ENCODE measurements around the gene COL6A1.
"Not testable (repeated sequence)": the region's sequence is repeated elsewhere in the genome, so short reads cannot be mapped to it uniquely, and the experiment has no call there.

The COL6A1 gene

DNA sequence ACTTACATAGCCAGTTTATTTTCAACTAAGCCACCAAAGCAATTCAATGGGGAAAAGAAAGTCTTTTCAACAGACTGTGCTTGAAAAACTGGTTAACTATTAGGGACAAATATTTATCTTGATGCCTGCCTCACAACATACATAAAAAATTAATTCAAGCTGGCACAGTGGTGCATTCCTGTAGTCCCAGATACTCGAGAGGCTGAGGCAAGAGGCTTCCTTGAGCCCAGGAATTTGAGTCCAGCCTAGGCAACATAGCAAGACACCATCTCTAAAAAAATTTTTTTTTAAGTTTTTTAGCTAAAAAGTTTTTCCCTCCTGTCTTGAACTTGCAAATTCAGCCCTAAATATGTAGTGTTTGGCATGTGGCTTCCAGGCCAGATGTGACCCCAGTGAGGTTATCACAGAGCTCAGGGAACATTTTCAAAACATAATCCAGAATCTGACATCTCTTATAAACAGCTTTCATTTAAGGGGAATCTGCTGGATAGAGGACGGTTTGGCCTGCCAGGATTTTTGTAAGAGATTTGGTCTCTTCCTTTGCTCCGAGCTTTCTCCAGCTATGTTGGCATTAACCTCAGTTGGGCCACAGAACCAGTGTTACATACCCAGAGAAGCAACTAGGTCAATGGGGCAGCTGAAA is 46.4 kb downstream of the COL6A1 start:
- DNase-seq (ENCODE audit: low read depth, low spot score): no peak

GRCh38 chr21:46028573-46029091 is 47.1 kb downstream of the COL6A1 start:
- no peak for DNase-seq (ENCODE audit: low read depth, low spot score)

DNA sequence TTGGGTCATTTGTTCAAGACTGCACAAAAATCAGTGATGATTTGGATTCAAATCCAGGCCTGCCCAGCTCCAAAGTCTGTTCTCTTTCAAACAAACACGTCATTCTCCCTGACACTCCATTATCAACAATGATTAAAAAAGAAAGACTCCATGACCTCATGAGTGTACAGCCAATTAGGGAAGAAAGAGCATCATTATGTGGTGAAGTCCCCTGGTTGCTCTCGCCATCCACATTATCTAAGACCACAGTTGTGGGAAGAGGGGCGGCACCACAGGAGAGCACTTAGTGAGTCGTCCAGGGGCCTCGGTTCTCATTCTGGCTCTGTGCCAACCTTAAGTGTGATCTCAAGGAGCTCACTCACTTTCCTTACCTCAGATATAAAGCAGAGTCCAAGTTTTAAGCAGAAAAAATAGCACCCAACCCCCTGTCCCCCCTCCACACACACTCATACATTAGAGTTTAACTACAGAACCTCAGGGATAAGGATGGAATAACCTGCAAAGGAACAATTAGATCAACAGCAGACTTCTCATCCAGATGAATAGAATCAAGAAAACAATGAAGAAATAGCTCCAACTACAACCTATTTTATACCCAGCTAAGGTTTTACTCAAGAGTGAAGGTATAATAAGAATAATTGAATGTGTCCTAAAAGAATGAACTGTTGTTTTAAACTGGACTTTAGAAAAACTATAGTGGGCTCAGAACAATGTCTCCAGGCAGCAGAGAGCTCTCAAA is 47.8 kb downstream of the COL6A1 start:
- no peak for DNase-seq (ENCODE audit: low read depth, low spot score)

DNA sequence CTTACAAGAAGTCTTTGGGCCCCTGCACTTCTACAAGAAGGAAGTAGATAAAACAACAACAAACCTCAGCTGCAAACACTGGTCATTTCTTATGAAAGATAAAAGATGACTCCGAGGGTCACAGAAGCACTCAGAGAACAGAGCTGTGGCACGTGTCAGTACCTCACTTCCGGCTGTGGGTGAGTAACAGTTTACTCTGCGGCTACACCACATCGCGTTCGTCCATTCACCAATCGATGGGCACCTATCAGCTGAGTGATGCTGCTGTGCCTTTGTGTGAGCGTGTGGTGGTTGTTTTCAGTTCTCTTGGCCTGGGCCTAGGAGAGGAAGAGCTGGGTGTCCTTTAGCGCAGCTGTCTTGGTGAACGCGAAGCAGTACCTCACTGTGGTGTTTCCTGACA is 49.9 kb downstream of the COL6A1 start:
- DNase-seq (ENCODE audit: low read depth, low spot score): no peak

GRCh38 chr21:46032100-46032499 is 50.5 kb downstream of the COL6A1 start:
- DNase-seq (ENCODE audit: low read depth, low spot score): no peak

- no peak for DNase-seq (ENCODE audit: low read depth, low spot score)
These were observed 52.1 kb downstream of the COL6A1 start for GRCh38 chr21:46033410-46034400.

GRCh38 chr21:46035809-46036695 is 54.5 kb downstream of the COL6A1 start:
- no peak for DNase-seq (ENCODE audit: low read depth, low spot score)

GRCh38 chr21:46036696-46037330 is 55.2 kb downstream of the COL6A1 start:
- DNase-seq (ENCODE audit: low read depth, low spot score): no peak

DNA sequence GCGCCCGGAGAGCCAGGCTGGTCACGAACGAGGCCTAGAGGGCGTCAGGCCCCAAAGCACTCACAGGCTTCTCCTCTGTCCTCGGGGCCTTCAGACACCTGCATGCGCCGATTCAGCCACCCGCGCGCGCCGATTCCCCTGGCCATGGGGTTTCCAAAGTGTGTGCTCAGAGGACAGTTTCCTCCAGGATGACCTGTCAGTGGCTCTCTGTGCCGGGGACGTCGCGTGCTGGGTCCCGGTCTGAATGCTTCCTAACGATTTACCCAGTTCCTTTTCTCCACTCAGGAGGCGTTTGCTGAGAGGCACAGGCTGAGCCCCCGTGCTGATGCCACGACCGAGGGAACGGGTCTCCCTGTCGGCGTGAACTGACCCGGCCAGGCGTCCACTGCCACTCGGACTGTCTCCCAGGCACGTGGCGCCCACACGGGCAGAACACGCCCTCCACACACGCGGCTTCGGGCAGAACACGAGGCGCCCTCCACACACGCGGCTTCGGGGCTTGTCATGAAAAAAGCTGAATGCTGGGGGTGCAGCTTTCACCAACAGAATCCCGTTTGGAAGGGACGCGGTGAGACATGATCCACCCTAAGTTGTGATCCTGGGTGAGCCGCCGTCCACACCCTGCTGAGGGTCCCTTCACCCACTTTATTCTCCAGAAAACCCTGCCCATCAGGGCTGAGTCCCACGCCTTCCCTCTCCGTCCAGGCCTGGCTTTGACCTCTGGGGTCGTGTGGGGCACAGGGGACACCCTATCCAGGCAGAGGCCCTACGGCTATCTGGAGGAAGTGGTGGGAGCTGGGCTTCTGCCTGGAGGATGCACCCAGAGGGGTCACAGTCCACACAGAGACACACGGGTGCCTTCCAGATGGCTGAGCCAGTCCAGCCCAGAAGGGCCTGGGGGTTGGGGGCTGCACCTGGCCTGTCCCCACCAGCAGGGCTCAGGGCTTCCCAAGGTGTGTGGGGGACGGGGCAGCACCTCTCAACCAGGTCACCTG is 56.1 kb downstream of the COL6A1 start:
- no peak for DNase-seq (ENCODE audit: low read depth, low spot score)

DNA sequence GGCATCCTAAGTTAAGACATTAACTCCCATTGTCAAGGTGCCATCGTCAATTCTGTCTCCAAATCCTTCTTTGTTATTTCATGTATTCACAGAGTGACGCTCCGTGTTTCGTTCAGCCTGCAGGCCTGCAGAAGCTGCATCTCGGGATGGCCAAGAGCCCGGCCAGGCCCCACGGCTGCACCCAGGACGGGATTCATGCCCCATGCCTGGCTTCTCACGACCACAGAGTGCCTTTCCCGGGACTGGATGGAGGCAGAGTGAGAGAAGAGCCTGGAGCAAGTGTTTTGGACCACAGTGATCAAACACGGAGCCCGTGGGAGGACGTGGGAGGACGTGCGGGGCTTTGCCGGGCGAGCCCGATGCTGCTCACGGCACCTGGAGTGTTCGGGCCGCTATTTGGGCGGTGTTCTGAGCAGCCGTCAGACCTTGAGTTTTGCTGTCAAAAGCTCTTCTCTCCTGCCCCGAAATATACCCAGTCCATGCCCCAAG is 56.8 kb downstream of the COL6A1 start:
- no peak for DNase-seq (ENCODE audit: low read depth, low spot score)

DNA sequence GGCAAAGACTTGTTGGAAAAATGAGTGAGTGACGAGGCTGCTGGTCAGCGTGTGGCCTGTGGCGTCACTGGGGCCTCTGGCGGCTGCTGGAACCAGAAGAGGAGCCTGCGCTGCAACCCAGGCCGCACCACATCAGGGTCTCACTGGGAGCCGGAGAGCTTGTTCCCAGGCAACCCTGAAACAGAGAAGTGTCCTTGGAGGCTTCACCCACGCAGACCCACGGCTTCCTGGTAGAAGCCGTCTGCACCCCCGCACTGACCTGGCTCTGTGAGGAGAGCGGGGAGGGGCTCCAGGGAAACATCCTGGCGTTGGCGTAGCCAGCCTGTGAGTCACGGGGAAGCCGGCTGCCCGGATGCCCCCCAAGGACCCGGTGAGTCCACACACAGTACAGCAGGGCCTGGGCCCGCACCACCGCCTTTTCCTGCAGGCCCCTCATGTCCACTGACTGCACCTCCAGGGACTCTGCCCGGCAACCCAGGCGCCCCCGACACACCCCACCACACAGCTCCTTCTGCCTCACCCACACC is 57.4 kb downstream of the COL6A1 start:
- peak; percentile 89 for DNase-seq (ENCODE audit: low read depth, low spot score)

DNA sequence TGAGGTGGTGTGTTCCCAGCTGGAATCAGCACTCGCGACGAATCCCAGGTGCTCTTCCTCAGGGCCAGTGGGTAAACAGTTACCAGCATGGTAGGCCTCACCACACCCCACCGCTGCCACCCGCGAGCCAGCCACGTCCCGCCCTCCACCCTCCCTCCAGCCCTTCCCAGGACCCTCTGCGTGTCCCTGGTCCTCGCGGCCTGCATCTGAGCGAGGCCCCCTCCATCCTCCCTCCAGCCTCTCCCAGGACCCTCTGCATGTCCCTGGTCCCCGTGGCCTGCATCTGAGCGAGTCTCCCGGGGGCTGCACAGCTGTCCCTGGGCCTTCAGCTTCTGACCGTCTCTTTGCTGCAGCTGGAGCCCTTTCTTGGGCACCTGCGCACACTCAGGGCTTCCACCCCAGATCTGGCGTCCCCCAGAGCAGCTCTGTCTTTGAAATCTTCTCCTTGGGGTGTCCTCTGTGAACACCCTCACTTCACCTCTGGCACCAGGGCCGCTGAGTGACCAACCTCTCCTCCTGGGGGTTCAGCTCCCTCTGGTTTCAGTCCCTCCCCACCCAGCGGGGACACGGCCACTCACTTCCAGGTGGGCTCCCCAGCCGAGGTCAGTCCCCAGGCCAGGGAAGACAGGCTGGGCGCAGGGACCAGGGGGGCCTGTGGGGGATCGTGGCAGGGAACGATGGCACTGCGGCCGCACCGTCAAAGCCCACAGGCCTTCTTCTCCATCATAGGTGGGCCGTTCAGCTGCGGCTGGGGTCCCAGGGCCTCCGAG is 58.5 kb downstream of the COL6A1 start:
- DNase-seq (ENCODE audit: low read depth, low spot score): no peak

DNA sequence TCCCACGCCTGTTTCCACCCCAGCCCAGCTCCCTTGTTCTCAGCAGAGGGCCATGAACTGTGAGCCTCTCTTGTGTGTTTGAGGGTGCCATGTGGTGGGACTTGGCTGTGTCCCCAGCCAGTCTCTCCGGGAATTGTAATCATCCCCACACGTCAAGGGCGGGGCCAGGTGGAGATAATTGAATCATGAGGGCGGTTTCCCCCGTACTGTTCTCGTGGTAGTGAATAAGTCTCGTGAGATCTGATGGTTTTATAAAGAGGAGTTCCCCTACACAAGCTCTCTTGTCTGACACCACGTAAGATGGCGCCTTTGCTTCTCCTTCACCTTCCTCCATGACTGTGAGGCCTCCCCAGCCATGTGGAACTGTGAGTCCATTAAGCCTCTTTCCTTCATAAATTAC is 59.1 kb downstream of the COL6A1 start:
- no peak for DNase-seq (ENCODE audit: low read depth, low spot score)

DNA sequence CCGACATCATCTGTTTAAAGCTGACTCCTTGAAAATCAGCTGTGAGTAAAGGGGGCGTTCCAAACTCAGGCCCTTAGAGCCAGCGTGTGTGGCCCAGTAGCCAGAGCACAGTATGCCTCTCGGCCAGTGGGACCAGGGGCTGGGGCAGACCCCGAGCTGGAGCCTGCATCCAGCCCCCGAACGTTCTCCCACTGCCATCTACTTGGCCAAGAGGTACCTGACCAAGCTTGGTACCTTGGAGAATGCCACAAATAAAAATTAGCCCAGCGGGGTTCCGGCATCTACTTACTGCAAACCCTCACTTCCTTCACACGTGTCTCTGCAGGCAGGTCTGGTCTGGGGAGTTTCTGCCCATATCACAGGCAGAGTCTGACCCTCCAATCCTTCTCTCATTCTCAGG is 59.6 kb downstream of the COL6A1 start:
- DNase-seq (ENCODE audit: low read depth, low spot score): no peak

GRCh38 chr21:46045154-46045553 is 63.6 kb downstream of the COL6A1 start:
- no peak for DNase-seq (ENCODE audit: low read depth, low spot score)

- no peak for DNase-seq (ENCODE audit: low read depth, low spot score)
These were observed 64.9 kb downstream of the COL6A1 start for GRCh38 chr21:46046471-46046870.

- DNase-seq (ENCODE audit: low read depth, low spot score): not testable (repeated sequence)
These were observed 65.3 kb downstream of the COL6A1 start for GRCh38 chr21:46046906-46047305.

Measured in brain pericyte (primary cell).